SK-N-MC (cell line): ENCODE results near the gene DCUN1D4.

ENCODE experiments used
- EZH2 ChIP-seq: fragments of 200-600 bp; sonication (generic); IDR thresholded peaks from one replicate; pipeline ENCODE4 v1.6.1; 2017; ENCODE audit warnings: antibody characterized with exemption
- POLR2AphosphoS5 ChIP-seq: IDR thresholded peaks from 2 replicates; pipeline ENCODE4 v1.6.1; 2012; ENCODE audit warnings: mild to moderate bottlenecking, low read depth, low read length, borderline replicate concordance

DNA sequence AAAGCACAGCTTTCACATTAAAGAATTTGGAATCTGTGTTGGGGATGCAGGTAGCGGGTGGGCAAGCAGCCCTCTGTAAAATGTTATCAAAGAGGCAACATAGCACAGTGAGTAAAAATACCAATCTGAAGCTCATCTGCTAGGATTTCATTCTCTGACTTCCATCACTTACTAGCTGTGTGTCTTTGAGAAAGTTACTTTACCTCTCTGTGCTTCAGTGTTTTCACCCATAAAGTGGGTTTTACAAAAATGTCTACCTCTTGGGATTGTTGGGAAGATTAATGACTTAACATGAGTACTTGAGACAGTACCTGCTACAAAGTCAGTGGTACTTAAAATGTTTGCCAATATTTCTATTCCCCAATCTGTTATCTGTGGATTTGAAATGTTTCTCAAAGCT, 7.9 kb upstream of the DCUN1D4 start:
- TF ChIP-seq POLR2AphosphoS5 (no peak), EZH2 (no peak)
